ENCODE measurements around the gene TMC3.

GRCh38 chr15:81388436-81388770 lies 14.4 kb upstream of the TMC3 start:
- TF ChIP-seq CTCF (conservative IDR thresholded peaks at IDR 0.05; ENCODE audit: low read length): no peak
- no peak for TF ChIP-seq EZH2phosphoT487 (IDR thresholded peaks at IDR 0.05; ENCODE audit: borderline replicate concordance, low read depth, low read length)
